Measurements from ENCODE around the gene CACFD1. TPM values are rescaled to one million over a fixed set of nuclear protein-coding genes. Genes with fewer than 3 reads are reported as not detected.

The CACFD1 gene
- total and polyA plus RNA-seq, 12 donors, result 6.5 to 29.5 (median 17.5) TPM

DNA sequence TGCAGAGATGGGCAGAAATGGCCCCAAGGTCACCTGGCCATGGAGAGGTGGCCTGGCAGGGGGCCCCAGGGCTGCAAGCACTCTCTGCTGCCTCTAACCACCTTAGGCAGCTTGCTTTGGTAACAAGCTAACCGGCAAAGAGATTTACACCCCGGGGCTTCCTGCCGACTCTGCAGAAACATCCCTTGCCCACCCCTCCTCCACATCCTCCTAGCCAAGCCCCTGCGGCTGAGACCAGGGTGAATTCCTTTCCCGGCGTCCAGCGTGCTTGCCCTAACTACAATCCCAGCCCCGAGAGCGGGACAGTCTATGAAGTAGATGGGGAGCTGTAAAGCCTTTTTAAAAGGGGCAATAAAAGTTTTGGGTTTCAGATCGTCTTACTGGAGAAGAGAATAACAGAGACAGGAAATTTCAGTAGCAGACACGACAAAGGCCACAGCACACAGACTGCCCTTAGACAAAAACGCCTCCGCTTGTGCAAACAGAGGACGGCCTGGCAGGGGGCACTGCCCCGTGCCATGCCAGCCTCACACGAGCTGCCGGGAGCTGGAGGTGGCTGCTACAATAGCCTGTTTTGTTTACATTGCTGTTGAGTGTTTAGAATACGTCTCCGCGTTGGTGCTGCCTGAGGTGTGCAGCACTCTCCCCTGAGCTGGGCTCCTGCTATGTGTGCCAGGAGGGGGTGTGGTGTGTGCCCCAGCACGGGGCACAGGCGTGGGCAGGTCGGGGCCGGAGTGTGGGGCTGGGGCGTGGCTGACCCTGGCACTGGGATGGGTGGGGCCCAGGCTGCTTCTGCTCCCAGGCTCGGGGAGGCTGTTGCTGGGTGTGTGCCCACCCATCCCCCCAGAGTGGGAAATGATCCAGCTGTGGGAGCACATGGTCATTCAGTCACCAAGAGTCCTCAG is 49.7 kb downstream of the CACFD1 start:
- 35 to 45% (median 39%) methylated on average over 16 to 26 of the region's 26 CpGs for WGBS, 4 donors
- no peaks in the 10 kb centered on the region for H3K27me3 ChIP-seq
- no peaks in the 10 kb centered on the region for H3K9me3 ChIP-seq (replicated peaks in 1 of 3)
- no peak overlapping the region for H3K4me3 ChIP-seq
- TF ChIP-seq POLR2A (IDR thresholded peaks at IDR 0.05), result no peak
- TF ChIP-seq, protein P1, sequence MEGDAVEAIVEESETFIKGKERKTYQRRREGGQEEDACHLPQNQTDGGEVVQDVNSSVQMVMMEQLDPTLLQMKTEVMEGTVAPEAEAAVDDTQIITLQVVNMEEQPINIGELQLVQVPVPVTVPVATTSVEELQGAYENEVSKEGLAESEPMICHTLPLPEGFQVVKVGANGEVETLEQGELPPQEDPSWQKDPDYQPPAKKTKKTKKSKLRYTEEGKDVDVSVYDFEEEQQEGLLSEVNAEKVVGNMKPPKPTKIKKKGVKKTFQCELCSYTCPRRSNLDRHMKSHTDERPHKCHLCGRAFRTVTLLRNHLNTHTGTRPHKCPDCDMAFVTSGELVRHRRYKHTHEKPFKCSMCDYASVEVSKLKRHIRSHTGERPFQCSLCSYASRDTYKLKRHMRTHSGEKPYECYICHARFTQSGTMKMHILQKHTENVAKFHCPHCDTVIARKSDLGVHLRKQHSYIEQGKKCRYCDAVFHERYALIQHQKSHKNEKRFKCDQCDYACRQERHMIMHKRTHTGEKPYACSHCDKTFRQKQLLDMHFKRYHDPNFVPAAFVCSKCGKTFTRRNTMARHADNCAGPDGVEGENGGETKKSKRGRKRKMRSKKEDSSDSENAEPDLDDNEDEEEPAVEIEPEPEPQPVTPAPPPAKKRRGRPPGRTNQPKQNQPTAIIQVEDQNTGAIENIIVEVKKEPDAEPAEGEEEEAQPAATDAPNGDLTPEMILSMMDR (IDR thresholded peaks at IDR 0.05), result no peak
- no peaks in the 10 kb centered on the region for H3K36me3 ChIP-seq (replicated peaks in 1 of 2)
- DNase-seq, result no peak
- H3K27ac ChIP-seq, result no peak overlapping the region
- intact Hi-C loops (cut with DNase I), result no loop called here
- H3K4me1 ChIP-seq (replicated peaks in 1 of 2), result peaks cover 9 to 25% of the 10 kb centered on the region in 2 donors

DNA sequence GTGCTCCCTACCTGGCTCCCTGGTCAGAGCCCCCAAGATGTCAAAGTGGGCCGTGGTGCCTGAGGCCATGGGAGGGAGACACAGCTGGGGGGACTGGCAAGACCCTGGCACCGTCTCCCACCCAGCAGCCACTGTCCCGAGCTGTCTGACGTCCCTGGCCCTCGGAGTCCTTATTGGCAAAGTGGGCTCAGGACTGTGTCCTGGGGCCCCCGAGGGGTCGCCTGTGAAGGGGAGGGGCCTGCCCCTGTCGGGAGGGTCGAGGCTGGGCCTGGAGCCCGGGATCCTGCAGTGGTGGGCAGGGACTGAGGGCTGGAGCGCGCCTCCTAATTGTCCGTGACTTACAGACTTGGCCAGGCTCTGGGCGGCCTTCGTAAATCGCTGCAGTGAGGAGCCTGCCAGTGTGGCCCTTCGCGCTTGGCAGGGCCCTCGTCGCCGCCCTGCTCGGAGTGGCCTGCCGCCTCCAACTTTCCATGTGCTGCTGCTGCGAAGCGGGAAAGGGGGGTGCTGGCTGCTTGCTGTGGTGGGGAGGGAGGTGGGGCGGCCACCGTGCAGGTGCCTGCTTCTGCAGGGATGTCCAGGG is 51.2 kb downstream of the CACFD1 start:
- intact Hi-C loops (cut with DNase I), result no loop called here
- TF ChIP-seq POLR2A (IDR thresholded peaks at IDR 0.05), result no peak
- TF ChIP-seq, protein P1 (IDR thresholded peaks at IDR 0.05), result no peak
- Histone ChIP-seq H3K9me3 (replicated peaks in 1 of 3) (no peaks in the 10 kb centered on the region), H3K36me3 (replicated peaks in 1 of 2) (no peaks in the 10 kb centered on the region), H3K27me3 (no peaks in the 10 kb centered on the region), H3K4me1 (replicated peaks in 1 of 2) (peaks cover 9 to 25% of the 10 kb centered on the region in 2 donors), H3K27ac (no peak overlapping the region), H3K4me3 (no peak overlapping the region)
- no peak for DNase-seq
- WGBS, 4 donors, result 75 to 97% (median 86%) methylated on average over 13 to 27 of the region's 27 CpGs

DNA sequence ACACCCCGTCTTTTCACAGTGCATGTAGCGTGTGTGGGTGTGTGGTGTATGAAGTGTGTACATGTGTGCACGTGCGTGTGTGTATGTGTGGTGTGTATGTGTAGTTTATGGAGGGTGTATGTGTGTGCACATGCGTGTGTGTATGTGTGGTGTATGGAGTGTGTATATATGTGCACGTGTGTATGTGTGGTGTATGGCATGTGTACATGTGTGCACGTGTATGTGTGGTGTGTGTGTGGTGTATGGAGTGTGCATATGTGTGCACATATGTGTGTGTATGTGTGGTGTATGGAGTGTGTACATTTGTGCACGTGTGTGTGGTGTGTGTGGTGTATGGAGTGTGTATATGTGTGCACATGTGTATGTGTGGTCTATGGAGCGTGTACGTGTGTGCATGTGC is 51.8 kb downstream of the CACFD1 start:
- H3K36me3 ChIP-seq (replicated peaks in 1 of 2), result no peaks in the 10 kb centered on the region
- WGBS, 4 donors, result 81 to 86% (median 83%) methylated on average over 10 of the region's 10 CpGs
- H3K4me3 ChIP-seq, result no peak overlapping the region
- no peaks in the 10 kb centered on the region for H3K27me3 ChIP-seq
- no peaks in the 10 kb centered on the region for H3K9me3 ChIP-seq (replicated peaks in 1 of 3)
- H3K4me1 ChIP-seq (replicated peaks in 1 of 2), result peaks cover 4 to 19% of the 10 kb centered on the region in 2 donors
- DNase-seq, result no peak
- intact Hi-C loops (cut with DNase I), result no loop called here
- H3K27ac ChIP-seq, result no peak overlapping the region
- TF ChIP-seq, protein P1 (IDR thresholded peaks at IDR 0.05), result no peak
- no peak for TF ChIP-seq POLR2A (IDR thresholded peaks at IDR 0.05)

Measured in adrenal gland (tissue), 12 donors.